GM23248 (cell line): ENCODE data around the gene ZNF574. TPM values are rescaled to one million over a fixed set of nuclear protein-coding genes. Genes with fewer than 3 reads are reported as not detected.

Experiments
- DNase-seq: peaks from one replicate; pipeline ENCODE4 v3.0.0-alpha.2; 2015
- H2AFZ ChIP-seq: fragments of 200-600 bp; sonication (generic); 2 replicates; pipeline ENCODE4 v1.6.1; 2016; ENCODE audit warnings: antibody characterized with exemption
- H3F3A ChIP-seq: fragments of 200-600 bp; sonication (generic); 2 replicates; pipeline ENCODE4 v1.6.1; 2016; ENCODE audit warnings: mild to moderate bottlenecking, antibody characterized with exemption, mixed run types; ENCODE audit not compliant: insufficient read depth
- H3K27ac ChIP-seq: fragments of 200-600 bp; sonication (generic); 2 replicates; pipeline ENCODE4 v1.5.1; 2016; ENCODE audit warnings: mild to moderate bottlenecking
- H3K27me3 ChIP-seq: fragments of 200-600 bp; sonication (generic); replicated peaks from 2 replicates; pipeline ENCODE4 v1.6.1; 2016; ENCODE audit warnings: mild to moderate bottlenecking; ENCODE audit not compliant: insufficient read depth
- H3K36me3 ChIP-seq: fragments of 200-600 bp; sonication (generic); 2 replicates; pipeline ENCODE4 v1.6.1; 2016; ENCODE audit warnings: low read depth, mild to moderate bottlenecking
- H3K4me1 ChIP-seq: fragments of 200-600 bp; sonication (generic); 2 replicates; pipeline ENCODE4 v1.6.1; 2016; ENCODE audit warnings: mild to moderate bottlenecking; ENCODE audit not compliant: insufficient read depth
- H3K4me2 ChIP-seq: fragments of 200-600 bp; sonication (generic); one replicate; pipeline ENCODE4 v1.6.1; 2016; ENCODE audit warnings: mild to moderate bottlenecking; ENCODE audit not compliant: unreplicated experiment
- H3K4me3 ChIP-seq: fragments of 200-600 bp; sonication (generic); 2 replicates; pipeline ENCODE4 v1.5.1; 2016; ENCODE audit warnings: mild to moderate bottlenecking
- H3K79me2 ChIP-seq: fragments of 200-600 bp; sonication (generic); 2 replicates; pipeline ENCODE4 v1.6.1; 2016; ENCODE audit warnings: mild to moderate bottlenecking; ENCODE audit not compliant: insufficient read depth
- H3K9ac ChIP-seq: fragments of 200-600 bp; sonication (generic); 2 replicates; pipeline ENCODE4 v1.6.1; 2016; ENCODE audit warnings: mild to moderate bottlenecking
- H3K9me2 ChIP-seq: fragments of 200-600 bp; sonication (generic); 2 replicates; pipeline ENCODE4 v1.6.1; 2016; ENCODE audit warnings: mixed run types, mild to moderate bottlenecking, moderate library complexity; ENCODE audit not compliant: insufficient read depth
- H3K9me3 ChIP-seq: fragments of 200-600 bp; sonication (generic); one replicate; pipeline ENCODE4 v1.6.1; 2017; ENCODE audit warnings: low read depth
- H4K20me1 ChIP-seq: fragments of 200-600 bp; sonication (generic); 2 replicates; pipeline ENCODE4 v1.6.0; 2016; ENCODE audit not compliant: insufficient read depth
- EZH2 ChIP-seq: fragments of 200-600 bp; sonication (generic); IDR thresholded peaks from 2 replicates; pipeline ENCODE4 v1.6.1; 2018; ENCODE audit warnings: antibody characterized with exemption, mild to moderate bottlenecking; ENCODE audit not compliant: insufficient read depth, poor library complexity, severe bottlenecking
- EZH2phosphoT487 ChIP-seq: fragments of 200-600 bp; sonication (generic); IDR thresholded peaks from 2 replicates; pipeline ENCODE4 v1.6.1; 2018; ENCODE audit warnings: antibody characterized with exemption, moderate library complexity, mild to moderate bottlenecking, low read depth; ENCODE audit not compliant: insufficient read depth
- WGBS, 2 experiments: methylation state at CpG; one replicate each; pipeline ENCODE4 v1.1.6; 2015 to 2017; ENCODE audit warnings: low lambda C conversion rate in 2 of 2, low coverage in 1 of 2; ENCODE audit errors: missing lambda C conversion rate in 2 of 2; 5-methylcytosine and 5-hydroxymethylcytosine counted together
- in situ Hi-C: fragments of 300-500 bp; cut with MboI; formaldehyde crosslinking; loops from 2 replicates; pipeline ENCODE4 v1.15.0; 2020
- polyA plus RNA-seq: library from polyadenylated mRNA; unstranded; fragments of >200 nt; fragmentation: Nextera tagmentation; extraction: Ambion mirVana; gene quantifications from 2 replicates; pipeline ENCODE4 v1.2.1, GENCODE V29; 2016
- total RNA-seq: library from RNA; depleted of rRNA; stranded (reverse); fragments of >200 nt; shearing (Covaris generic); gene quantifications from 2 replicates; pipeline ENCODE4 v1.2.3, GENCODE V29; 2014

The ZNF574 gene
- total and polyA plus RNA-seq, 2 experiments from 2014 or later, result 14.8 to 19.5 TPM

GRCh38 chr19:42089191-42089750 is 13.3 kb downstream of the ZNF574 start:
- H3K36me3 ChIP-seq, result no peaks in the 10 kb centered on the region
- in situ Hi-C loops, result no loop called here
- WGBS, 2 experiments, result 82 to 84% methylated on average over 9 to 13 of the region's 13 CpGs
- H3K9me3 ChIP-seq, result no peaks in the 10 kb centered on the region
- peak overlapping the region; percentile 77 for H2AFZ ChIP-seq
- H3F3A ChIP-seq, result peaks cover 21% of the 10 kb centered on the region; the same call in 1 of the 2 replicates
- peak overlapping the region; percentile 46 for H3K27ac ChIP-seq
- H3K4me1 ChIP-seq, result peaks cover 17% of the 10 kb centered on the region
- H3K27me3 ChIP-seq, result no peaks in the 10 kb centered on the region
- H3K9me2 ChIP-seq, result no peaks in the 10 kb centered on the region
- H4K20me1 ChIP-seq, result no peaks in the 10 kb centered on the region
- no peak overlapping the region for H3K4me3 ChIP-seq
- no peak for DNase-seq
- H3K79me2 ChIP-seq, result 0 out of 2 replicates have a peak, but pooled peaks cover under 1% of the 10 kb centered on the region
- H3K9ac ChIP-seq, result no peak overlapping the region
- TF ChIP-seq EZH2 (no peak), EZH2phosphoT487 (no peak)
- peak overlapping the region; percentile 67 for H3K4me2 ChIP-seq

- 99% methylated on average over 13 of the region's 13 CpGs for WGBS, 2 experiments
- peaks cover 17% of the 10 kb centered on the region for H3K4me1 ChIP-seq
- no peak for DNase-seq
- peaks cover 21% of the 10 kb centered on the region; the same call in 1 of the 2 replicates for H3F3A ChIP-seq
- H3K36me3 ChIP-seq, result no peaks in the 10 kb centered on the region
- no peak overlapping the region for H3K4me2 ChIP-seq
- no peak overlapping the region for H3K4me3 ChIP-seq
- TF ChIP-seq EZH2phosphoT487, result no peak
- no peak for TF ChIP-seq EZH2
- no peaks in the 10 kb centered on the region for H4K20me1 ChIP-seq
- H3K9me2 ChIP-seq, result no peaks in the 10 kb centered on the region
- no peak overlapping the region for H3K27ac ChIP-seq
- in situ Hi-C loops, result no loop called here
- H3K79me2 ChIP-seq, result no peaks in the 10 kb centered on the region
- H3K9me3 ChIP-seq, result no peaks in the 10 kb centered on the region
- H2AFZ ChIP-seq, result no peak overlapping the region
- H3K27me3 ChIP-seq, result no peaks in the 10 kb centered on the region
- H3K9ac ChIP-seq, result no peak overlapping the region
These were observed 13.8 kb downstream of the ZNF574 start for GRCh38 chr19:42089772-42090171.

- Histone ChIP-seq H4K20me1 (no peaks in the 10 kb centered on the region), H3K27ac (no peak overlapping the region), H3K4me3 (no peak overlapping the region), H3K9me3 (no peaks in the 10 kb centered on the region), H3K4me1 (peaks cover 17% of the 10 kb centered on the region), H3F3A (peaks cover 14% of the 10 kb centered on the region; the same call in 1 of the 2 replicates), H3K27me3 (no peaks in the 10 kb centered on the region), H3K9me2 (no peaks in the 10 kb centered on the region), H3K36me3 (no peaks in the 10 kb centered on the region), H3K4me2 (no peak overlapping the region), H2AFZ (no peak overlapping the region), H3K79me2 (no peaks in the 10 kb centered on the region), H3K9ac (no peak overlapping the region)
- no peak for TF ChIP-seq EZH2phosphoT487
- no peak for TF ChIP-seq EZH2
- in situ Hi-C loops, result no loop called here
- 89% methylated on average over 9 of the region's 9 CpGs for WGBS, 2 experiments
- DNase-seq, result no peak
These were observed 14.7 kb downstream of the ZNF574 start for GRCh38 chr19:42090672-42091071.

GRCh38 chr19:42091300-42091699 is 15.3 kb downstream of the ZNF574 start:
- H3K4me3 ChIP-seq, result no peak overlapping the region
- in situ Hi-C loops, result no loop called here
- TF ChIP-seq EZH2phosphoT487 (no peak), EZH2 (no peak)
- H2AFZ ChIP-seq, result no peak overlapping the region
- H3K27ac ChIP-seq, result no peak overlapping the region
- DNase-seq, result no peak
- no peaks in the 10 kb centered on the region for H3K27me3 ChIP-seq
- no peaks in the 10 kb centered on the region for H3K79me2 ChIP-seq
- 0 out of 2 replicates have a peak, but pooled peaks cover 9% of the 10 kb centered on the region for H3F3A ChIP-seq
- H3K4me2 ChIP-seq, result no peak overlapping the region
- no peaks in the 10 kb centered on the region for H3K9me3 ChIP-seq
- H3K36me3 ChIP-seq, result no peaks in the 10 kb centered on the region
- no peaks in the 10 kb centered on the region for H4K20me1 ChIP-seq
- H3K9ac ChIP-seq, result no peak overlapping the region
- 89 to 90% methylated on average over 11 to 13 of the region's 13 CpGs for WGBS, 2 experiments
- H3K9me2 ChIP-seq, result no peaks in the 10 kb centered on the region
- H3K4me1 ChIP-seq, result peaks cover 17% of the 10 kb centered on the region
